Frontal cortex (tissue), 1 donor: ENCODE results near the gene RTN4RL1. TPM values are rescaled to one million over a fixed set of nuclear protein-coding genes. Genes with fewer than 3 reads are reported as not detected.

Experiments used
- small RNA-seq: library from RNA; depleted of rRNA; stranded (forward); fragments of <200 nt; gene quantifications from one replicate; pipeline ENCODE3, GENCODE V24; 2014
- total RNA-seq: library from RNA; depleted of rRNA; stranded (reverse); fragments of >200 nt; gene quantifications from one replicate; pipeline ENCODE4 v1.2.3, GENCODE V29; 2014

The RTN4RL1 gene
- total RNA-seq, 1 donor from 2014 or later, result 20.4 TPM

Small RNAs within 50 kb of the gene (small RNA-seq; reads per million reads assigned to genes)
- gene AC090617.9, result not detected
- gene MIR132, result 24.1 reads per million, percentile 97 among the genes with 10 or more reads in this experiment
- 14.5 reads per million, percentile 96 among the genes with 10 or more reads in this experiment for gene MIR212
- not detected for gene OVCA2

Other genes starting within 250 kb of the RTN4RL1 start
- gene SMYD4, start 195.4 kb downstream of the RTN4RL1 start, total RNA-seq, result 8.6 TPM
- 19.2 TPM for gene RPA1, start 195.3 kb downstream of the RTN4RL1 start, total RNA-seq
- 21.6 TPM for gene DPH1, start 4.8 kb upstream of the RTN4RL1 start, total RNA-seq
- gene OVCA2, start 16.7 kb upstream of the RTN4RL1 start, total RNA-seq, result 14.7 TPM
- gene HIC1, start 29.8 kb upstream of the RTN4RL1 start, total RNA-seq, result 3.3 TPM